HG02798 (cell line): ENCODE measurements around the gene KRT7.
"Not testable (repeated sequence)": the region's sequence is repeated elsewhere in the genome, so short reads cannot be mapped to it uniquely, and the experiment has no call there.

Experiments used
- ATAC-seq: cut with Tn5 transposase; IDR thresholded peaks from one replicate; pipeline ENCODE4 v1.9.1; 2021; ENCODE audit warnings: mild to moderate bottlenecking; ENCODE audit not compliant: unreplicated experiment, poor library complexity

The KRT7 gene

DNA sequence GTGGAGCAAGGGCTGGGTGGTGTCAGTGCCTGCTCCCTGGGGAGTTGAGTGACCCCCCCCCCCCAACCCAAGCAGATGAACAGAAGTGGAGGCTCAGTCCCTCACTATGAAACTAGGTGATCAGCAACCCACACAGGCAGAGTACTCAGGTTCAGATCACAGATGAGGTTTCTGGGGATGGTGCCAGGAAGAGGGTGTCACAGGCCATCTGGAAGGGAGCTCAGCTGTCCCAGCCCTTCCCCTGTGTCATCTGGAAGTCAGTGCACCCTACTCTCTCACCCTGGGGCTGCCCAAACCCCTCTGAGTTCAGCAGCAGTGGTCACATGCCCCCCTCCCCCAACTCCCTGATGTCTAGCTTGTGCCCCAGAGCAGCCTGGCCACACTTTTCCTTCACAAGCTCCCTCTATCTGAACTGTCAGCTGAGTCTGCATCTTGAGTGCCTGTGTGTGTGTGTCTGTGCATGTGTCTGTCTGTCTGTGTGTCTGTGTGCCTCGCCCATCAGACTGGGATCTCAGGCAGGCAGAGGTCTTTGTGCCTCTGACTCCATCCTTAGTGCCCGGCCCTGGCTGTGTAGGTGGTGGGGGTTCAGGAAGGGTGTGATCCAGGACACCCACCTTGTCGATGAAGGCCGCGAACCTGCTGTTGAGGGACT, 57.6 kb downstream of the KRT7 start:
- not testable (repeated sequence) for ATAC-seq

DNA sequence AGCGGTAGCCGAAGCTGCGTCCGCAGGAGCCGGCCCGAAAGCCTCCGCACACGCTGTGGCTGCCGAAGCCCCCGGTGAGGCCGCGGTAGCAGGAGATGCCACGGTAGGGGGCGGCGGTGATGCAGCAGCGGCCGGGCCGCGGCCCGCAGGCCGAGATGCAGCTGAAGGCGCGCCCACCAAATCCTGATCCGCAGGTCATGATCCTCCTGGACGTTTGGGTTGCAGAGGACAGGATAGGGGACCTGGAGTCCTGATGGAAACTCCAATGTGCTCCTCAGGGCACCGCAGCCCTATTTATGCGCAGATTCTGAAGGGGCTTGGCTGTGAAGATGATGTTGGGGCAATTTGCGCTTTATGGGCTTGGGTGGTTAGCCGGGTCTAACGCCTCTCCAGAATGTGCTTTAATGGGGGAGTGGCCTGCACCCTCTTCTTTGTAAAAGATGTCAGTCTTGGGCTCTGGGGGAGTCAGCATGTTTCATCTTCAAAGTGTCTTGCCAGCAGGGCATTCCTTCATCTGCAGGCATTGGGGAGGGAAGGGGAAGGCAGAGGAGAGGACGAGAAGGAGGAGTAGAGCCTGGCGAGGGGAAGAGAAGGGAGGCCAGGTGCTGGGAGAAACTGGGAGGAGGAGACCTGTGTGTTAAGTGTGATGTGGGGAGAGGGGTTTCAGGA, 58.4 kb downstream of the KRT7 start, which contains the start of gene KRT81:
KRT81 (minus strand) TSS at position 268 of the 669 bp plus-strand sequence; CDS start at position 199, 69 bp downstream.
- ATAC-seq, result no peak

DNA sequence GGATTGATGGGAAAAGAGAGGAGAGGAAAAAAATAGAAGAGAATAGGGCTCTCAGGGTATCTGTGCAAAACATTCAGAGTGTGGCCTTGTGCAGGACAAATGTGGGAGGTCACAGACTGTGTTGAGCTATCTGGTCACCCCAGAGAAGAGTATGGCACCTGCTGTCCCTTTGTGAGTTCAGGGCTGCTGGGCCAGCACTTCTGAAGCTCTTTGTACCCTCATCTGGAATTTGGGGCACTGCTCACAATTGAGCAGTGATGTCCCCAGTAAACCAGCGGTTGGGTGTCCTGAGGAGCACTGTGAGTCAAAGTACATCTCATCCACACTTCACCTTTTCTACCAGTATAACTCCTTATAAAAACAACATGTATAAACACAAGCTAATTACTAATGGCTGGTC, 60.9 kb downstream of the KRT7 start:
- ATAC-seq, result no peak

DNA sequence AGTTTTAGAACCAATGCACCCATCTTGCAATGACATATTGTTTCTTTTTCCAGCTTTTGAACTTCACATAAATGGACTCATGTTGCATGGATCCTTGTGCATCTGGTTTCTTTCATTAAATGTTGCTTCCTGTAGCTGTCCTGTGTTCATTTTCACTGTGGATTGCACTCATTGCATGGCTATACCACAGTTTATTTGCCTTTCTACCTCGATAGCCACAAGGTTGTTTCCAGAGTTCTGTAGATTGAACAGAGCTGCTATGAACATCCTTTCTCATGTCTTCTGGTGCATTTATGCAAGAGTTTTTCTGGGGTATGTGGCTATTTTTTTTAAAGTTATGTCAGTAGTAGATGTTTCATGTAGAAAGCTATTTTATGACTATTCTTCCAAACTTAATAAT, 61.8 kb downstream of the KRT7 start:
- no peak for ATAC-seq

DNA sequence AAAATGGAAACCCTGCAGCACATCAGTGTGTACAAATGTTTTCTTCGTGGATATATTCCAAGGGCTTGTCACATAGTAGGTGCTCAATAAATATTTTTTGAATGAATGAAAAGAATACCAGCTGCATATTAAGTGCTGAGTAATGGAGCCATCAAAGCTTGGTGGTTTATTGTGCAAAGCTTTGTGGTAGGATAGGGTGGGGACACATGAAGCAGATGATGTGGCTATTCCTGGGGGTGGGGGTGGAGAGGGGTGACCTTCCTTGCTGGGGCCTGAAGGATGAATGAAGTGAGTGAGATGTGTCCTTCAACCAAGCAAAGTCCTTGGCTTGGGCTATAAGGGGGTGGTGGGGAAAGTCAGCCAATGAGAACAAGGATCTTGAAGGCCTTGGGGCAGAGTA, 62.6 kb downstream of the KRT7 start:
- no peak for ATAC-seq

DNA sequence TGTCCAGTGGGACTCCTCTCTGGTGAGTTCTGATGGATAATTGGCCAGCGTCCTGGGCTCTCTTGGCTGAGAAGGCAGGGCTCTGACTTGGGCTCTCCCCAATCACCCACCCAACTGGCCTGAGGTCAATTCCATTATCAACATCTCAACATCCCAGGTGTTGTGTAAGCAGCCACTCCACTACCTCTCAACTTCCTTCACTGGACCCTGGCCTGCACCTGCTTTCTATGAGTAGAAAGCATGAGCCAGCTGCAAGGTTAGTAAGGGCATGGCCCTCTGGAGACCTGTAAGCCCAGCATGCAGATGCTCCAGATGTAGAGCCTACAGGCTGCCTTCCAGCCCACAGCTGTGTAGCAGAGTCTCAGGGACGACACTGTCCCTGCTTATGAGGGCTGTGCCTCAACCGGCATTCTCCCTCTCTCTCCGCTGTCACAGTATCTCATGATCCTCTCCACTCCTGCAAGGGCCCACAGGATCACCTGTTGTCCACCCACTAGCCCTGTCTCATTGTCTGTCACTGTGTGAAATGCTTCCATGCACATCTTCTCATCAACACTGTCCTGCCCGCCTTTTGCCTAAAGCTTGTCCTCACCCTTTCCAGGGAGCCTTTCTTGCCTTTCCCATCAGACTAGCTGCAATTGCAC, 63.7 kb downstream of the KRT7 start:
- ATAC-seq, result no peak
